GM21717 (cell line): ENCODE data around the gene VSNL1.

Source experiments
- ATAC-seq: cut with Tn5 transposase; IDR thresholded peaks from one replicate; pipeline ENCODE4 v1.9.1; 2021; ENCODE audit warnings: mild to moderate bottlenecking, moderate library complexity; ENCODE audit not compliant: unreplicated experiment

Gene VSNL1

GRCh38 chr2:17643031-17643615, 102.6 kb downstream of the VSNL1 start:
- ATAC-seq, result no peak

- ATAC-seq, result no peak
Observed at GRCh38 chr2:17644997-17645720, 104.7 kb downstream of the VSNL1 start.

GRCh38 chr2:17646081-17646554, 105.6 kb downstream of the VSNL1 start:
- peak; percentile 95 for ATAC-seq

- no peak for ATAC-seq
Observed at GRCh38 chr2:17646838-17647701, 106.6 kb downstream of the VSNL1 start.

- ATAC-seq, result no peak
Observed at GRCh38 chr2:17648581-17648980, 108.1 kb downstream of the VSNL1 start.

- no peak for ATAC-seq
Observed at GRCh38 chr2:17649026-17649425, 108.5 kb downstream of the VSNL1 start.

GRCh38 chr2:17652681-17653394, 112.3 kb downstream of the VSNL1 start:
- ATAC-seq, result no peak

- no peak for ATAC-seq
Observed at GRCh38 chr2:17657759-17658158, 117.3 kb downstream of the VSNL1 start.

GRCh38 chr2:17658251-17658843, 117.9 kb downstream of the VSNL1 start:
- peak; percentile 62 for ATAC-seq

GRCh38 chr2:17660219-17660618, 119.7 kb downstream of the VSNL1 start:
- no peak for ATAC-seq

GRCh38 chr2:17661460-17661859, 121.0 kb downstream of the VSNL1 start:
- no peak for ATAC-seq

- ATAC-seq, result no peak
Observed at GRCh38 chr2:17662723-17663122, 122.2 kb downstream of the VSNL1 start.

GRCh38 chr2:17664534-17664933, 124.0 kb downstream of the VSNL1 start:
- no peak for ATAC-seq

GRCh38 chr2:17667898-17668297, 127.4 kb downstream of the VSNL1 start:
- no peak for ATAC-seq

GRCh38 chr2:17672583-17673317, 132.3 kb downstream of the VSNL1 start:
- ATAC-seq, result no peak

GRCh38 chr2:17674817-17675216, 134.3 kb downstream of the VSNL1 start:
- ATAC-seq, result no peak

GRCh38 chr2:17680119-17680518, 139.6 kb downstream of the VSNL1 start:
- ATAC-seq, result no peak

- ATAC-seq, result no peak
Observed at GRCh38 chr2:17682098-17682857, 141.8 kb downstream of the VSNL1 start.

- ATAC-seq, result no peak
Observed at GRCh38 chr2:17683981-17684380, 143.5 kb downstream of the VSNL1 start.
